ENCODE results near the gene PTPRN2.

PTPRN2 gene

DNA sequence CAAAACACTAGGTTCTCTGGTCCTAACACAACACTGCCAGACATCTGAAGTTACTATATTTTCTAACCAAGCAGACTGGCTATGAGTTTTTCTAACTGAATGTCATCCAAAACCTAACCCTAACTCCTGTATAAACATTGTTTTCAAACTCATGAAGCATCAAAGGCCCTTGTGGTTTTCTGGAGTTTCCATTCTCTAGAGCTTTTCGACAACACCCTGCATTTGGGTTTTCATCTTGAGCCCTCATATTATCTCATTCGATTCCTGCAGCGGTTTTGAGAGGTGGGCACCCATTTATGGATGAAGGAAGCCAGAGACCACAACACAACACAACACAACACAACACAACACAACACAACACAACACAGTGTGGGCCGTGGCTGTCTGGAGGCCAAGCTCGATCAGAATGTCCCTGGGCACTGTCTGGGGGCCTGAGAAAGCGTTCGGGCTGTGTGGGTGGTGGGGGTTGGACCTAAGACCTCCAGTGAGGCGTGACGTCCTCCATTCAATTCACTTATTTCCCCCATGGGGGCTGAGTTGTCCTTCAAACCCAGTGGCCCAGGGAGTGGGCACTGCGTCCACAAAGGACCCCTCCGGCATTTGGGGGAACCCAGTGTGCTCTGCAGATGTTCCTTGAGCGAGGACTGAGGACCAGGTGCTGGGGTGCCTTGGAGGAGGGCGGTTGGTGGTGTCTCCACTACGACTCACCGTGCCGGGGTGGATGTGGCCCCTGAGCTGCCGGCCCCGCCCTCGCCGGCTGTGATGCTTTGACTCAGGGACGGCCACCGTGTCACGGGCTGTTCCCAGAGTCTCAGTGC lies 760.4 kb downstream of the PTPRN2 start:
- DNase-seq (ENCODE audit: low spot score), result no peak

DNA sequence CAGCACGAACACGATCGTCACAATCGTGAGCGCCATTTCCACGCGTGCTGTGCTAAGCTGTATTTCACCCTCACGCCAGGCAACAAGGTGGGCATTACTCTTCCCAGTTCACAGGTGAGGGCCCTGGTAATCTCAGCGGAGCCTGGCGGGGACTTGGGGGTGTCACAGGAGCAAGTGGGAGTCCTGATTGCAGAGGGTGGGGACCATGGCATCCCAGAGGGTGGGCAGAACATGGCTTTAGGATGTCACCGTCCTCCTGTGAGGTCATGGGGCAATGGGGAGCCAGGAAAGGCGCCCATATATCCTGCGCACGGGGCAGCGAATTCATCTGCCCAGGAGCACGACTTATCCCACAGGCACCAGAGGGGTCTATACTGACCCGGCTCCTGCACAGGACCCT lies 761.1 kb downstream of the PTPRN2 start:
- no peak for DNase-seq (ENCODE audit: low spot score)

DNA sequence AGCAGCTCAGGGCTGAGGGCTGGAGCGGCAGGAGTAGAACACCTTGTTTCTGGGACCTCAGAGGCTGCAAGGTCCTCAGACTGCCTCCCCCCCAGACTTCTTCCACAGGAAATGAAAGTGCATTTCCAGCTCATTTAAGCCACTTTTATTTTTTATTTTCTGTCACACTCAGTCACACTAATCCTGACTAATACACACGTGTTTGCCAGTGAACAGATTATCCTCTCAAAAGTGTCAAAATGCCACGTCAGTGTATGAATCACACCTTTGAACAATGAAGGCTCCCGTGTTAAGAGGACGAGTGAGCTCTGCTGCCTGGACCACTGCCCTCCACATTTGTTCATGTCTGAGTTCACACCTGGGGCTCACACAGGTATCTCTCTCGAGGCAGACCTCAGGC lies 762.3 kb downstream of the PTPRN2 start:
- DNase-seq (ENCODE audit: low spot score), result no peak

DNA sequence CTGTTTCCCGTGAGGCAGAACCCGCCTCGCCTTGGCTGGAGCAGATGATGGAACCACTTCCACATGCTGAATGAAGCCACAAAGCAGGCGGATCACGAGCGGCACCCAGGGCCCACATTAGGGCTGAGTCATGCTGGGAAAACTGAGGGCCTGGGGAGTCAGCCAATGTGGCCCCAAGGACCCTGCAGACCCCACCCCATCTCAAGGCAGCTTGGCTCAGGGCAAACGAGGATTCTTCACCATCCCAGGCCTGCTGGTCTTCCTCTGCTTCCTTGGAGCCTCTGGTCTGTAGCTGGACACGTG lies 762.9 kb downstream of the PTPRN2 start:
- DNase-seq (ENCODE audit: low spot score), result no peak

DNA sequence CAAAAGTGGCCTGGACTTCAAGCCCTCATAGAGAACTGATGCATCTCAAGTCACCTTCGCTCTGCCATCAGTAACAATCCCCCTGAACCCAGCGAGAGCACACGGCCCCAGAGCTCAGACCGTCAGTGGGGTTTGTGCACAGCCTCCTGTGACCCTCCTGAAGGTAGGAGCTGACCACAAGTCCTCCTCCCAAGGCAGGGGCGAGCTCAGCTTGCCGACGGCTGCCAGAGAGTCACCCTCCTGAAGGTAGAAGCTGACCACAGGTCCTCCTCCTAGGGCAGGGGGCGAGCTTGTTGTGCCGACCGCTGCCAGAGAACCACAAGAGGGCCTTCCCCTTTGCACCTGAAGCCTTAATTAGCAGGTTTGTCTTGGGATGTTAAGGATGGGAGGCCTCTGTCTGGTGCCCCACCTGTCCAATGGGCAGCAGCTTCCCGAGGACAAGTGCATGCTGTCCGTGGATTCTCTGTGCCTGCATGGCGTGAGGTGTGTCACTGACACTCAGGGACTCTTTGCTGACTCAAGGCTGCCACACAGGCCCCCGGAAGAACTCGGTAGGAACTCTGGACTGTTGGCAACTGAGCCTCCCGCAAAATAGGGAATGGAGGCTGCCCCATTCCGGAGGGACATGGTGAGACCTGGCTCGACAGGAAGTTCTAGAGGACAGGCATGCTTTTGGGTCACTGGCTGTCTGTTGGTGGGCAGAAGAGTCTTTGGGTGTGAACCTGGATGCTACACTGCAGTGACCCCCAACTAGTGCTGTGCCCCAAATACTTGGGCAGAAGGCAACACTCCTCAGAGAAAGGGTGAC lies 763.4 kb downstream of the PTPRN2 start:
- no peak for DNase-seq (ENCODE audit: low spot score)

DNA sequence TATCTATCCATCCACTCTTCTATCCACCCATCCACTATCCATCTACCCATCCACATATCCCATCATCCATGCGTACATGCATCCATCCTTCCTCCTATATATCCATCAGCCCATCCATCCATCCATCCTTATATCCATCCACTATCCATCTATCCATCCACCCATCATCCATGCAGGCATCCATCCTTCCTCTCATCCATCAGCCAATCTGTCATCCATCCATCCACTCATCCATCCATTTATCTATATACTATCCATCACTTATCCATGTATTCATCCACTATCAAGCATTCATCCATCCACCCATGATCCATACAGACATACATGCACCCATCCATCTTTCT lies 765.0 kb downstream of the PTPRN2 start:
- no peak for DNase-seq (ENCODE audit: low spot score)

DNA sequence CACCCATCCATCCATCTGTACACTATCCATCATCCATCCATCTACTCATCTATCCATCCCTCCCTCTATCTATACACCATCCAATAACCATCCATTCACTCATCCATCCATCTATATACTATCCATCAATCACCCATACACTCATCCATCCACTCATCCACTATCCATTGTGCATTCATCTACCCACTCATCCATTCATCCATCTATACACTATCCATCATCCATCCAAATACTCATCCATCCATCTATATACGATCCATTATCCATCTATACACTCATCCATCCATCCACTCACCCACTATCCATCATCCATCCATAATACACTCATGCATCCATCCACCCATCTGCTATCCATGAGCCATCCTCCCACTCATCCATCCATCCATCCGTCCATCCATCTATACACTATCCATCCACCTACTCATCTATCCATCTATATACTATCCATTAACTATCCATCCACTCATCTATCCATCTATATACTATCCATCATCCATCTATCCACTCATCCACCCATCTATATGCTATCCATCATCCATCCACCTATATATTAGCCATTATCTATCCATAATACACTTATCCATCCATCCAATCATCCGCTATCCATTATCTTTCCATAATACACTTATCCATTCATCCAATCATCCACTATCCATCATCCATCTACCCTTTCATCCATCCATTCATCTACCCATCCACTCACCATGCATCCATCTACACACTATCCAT lies 765.5 kb downstream of the PTPRN2 start:
- DNase-seq (ENCODE audit: low spot score), result no peak

DNA sequence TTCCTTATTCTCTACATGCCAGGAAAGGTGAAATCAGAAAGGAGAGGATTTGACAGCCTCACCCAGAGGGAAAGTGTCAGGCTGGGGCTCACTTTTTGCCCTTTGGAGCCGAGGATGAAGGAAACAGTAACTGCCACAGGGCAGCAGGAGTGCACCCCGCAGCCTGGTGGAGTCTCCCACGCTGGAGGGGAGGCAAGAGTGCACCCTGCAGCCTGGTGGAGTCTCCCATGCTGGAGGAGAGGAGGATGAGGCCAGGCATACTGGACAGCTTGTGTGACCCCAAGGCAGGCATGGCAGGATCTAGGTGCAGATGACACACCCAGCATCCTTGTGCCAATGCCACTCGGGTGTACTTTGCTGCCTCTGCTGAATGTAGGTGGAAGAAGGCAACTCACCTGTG lies 766.8 kb downstream of the PTPRN2 start:
- DNase-seq (ENCODE audit: low spot score), result no peak

DNA sequence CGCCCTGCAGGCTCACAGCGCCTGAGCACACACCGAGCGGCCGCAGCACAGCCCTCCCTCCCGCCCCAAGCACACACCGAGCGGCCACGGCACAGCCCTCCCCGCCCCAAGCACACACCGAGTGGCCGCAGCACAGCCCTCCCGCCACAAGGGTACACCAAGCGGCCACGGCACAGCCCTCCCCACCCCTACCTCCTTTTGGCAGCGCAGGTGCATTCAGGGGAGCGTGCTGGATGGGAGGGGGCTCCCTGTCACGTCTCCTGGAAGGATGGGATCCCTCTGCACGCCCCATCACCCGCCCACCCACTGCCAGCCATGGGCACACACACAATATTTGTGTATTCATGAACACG lies 768.2 kb downstream of the PTPRN2 start:
- no peak for DNase-seq (ENCODE audit: low spot score)

DNA sequence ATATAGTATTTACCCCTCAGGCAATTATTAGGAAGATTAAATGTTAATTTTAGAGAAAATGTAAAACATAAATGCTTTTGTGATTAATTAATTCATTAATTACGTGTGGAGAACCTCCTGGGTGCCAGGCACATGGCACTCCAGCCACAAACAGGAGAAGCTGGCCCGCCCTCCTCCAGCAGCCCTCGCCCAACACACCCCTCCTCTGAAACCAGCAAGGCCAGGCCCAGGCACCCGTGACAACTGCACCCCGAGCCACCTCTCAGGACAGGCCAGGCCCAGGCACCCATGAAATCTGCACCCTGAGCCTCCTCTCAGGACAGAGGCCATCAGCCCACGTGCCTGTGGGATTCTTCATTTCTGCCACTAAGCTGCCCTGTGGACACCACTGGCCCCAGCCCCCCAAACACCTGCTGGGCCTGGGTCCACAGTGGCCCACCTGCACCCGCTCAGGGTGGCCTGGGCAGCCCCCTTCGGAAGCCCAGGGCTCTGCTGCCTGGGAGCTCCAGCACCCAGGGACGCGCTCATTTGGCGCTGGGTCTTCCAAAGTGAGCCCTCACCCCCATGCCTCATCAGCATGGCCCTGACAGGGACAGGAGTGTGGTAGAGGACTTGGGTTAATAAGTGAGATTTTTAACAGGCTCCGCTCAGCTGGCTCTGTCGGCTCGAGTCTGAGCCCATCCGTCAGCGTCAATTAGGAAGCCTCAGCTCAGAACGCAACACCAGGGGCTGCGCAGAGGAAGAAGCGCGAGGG lies 768.7 kb downstream of the PTPRN2 start:
- no peak for DNase-seq (ENCODE audit: low spot score)

DNA sequence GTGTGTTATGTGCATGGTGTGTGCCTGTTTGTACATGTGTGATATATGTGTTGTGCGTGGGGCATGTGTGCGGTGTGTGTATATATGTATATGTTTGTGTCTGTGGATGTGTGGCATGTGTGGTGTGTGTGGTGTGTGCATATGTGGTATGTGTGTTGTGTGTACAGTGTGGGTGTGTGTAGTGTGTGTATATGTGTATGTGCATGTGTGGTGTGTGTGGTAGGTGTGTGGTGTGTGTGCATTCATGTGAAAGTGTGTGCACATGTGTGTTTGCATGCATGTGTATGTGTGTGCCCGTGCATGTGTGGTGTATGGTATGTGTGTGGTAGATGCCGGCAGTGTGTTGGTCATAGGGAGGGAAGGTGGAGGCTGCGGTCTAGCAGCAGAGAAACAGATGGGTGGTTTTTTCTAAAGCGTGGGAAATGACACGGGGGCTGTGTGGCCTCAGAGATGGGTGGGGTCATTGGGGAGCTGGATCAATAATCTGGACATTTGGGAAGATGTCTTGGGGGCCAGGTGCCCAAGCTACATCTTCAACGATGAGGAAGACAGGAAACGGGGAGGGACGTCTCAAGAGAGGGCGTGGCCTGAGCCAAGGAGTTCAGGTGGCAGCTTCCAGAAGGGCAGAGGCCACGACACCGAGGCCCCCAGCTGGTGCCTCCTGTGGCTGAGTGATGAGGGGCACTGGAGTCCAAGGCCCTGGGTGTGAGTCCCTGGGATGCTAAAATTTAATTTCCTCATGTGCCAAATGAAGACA lies 769.5 kb downstream of the PTPRN2 start:
- no peak for DNase-seq (ENCODE audit: low spot score)

DNA sequence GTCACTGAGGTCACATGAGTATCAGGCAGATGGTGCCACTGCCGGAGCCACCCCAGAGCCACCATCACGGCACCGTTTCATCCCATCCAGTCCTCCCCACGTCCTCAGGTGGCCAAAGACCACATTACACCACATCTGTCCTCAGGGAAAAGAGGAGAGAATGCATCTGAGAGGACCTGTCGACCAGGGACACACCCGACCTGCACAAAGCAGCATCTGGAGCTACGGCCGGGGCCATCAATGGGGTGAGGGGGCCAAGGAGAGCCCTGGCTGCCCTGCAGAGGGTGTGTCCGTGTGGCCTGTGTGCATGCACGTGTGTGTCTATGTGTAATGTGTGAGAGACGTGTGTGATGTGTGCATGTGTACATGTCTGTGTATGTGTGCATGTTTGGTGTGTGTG lies 770.2 kb downstream of the PTPRN2 start:
- no peak for DNase-seq (ENCODE audit: low spot score)

DNA sequence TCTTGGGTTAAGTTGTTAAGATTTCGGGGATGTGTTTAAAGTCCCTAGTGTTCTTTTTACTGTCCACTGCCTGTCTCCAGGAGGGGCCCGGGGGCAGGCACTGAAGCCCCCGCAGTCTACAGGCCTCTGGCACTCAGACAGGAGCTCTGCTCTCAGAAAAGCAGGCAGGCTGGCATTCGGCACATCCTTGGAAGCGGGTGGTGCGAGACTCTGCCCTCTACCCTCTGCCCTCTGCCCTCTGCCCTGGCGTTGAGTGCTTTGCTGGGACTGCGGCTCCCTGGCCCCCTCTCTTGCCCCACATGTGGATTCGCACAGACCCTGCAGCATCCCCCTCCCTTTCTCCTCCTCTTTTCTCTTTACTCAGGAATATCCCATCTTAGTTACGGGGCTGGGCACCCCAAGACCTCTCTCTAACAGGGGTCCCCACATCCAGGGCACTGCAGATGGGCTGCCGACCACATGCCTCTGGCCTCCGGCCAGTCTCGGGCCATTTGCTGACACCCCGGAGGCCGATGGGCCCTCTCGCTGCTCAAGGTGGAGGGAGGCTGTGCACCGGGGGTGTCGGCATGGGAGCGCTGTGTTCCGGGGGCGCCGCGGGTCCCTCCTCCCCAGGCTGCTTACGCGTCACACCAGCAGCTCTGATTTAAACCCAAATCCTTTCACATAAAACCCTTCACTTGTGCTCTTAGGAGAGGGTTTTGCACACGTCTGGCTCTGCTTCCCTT lies 770.9 kb downstream of the PTPRN2 start:
- DNase-seq (ENCODE audit: low spot score), result no peak

DNA sequence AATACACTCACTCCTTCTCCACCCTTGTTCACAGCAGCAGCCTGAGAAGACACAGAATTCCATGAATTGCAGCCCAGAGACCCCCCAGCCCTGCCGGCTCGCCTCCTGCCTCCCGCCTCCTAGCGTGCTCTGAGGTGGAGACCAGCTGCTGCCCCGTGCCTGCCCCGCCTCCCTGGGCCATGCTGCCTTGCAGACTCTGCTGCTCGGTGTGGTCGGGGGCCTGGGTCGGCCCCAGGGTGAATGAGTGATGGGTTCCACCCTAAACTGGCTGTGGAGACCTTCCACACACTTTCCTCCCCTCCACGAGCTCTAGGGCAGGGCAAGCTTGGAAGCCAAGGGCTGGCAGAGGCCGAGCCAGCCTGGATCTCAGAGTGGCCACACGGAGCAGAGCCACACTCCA lies 771.5 kb downstream of the PTPRN2 start:
- DNase-seq (ENCODE audit: low spot score), result no peak

DNA sequence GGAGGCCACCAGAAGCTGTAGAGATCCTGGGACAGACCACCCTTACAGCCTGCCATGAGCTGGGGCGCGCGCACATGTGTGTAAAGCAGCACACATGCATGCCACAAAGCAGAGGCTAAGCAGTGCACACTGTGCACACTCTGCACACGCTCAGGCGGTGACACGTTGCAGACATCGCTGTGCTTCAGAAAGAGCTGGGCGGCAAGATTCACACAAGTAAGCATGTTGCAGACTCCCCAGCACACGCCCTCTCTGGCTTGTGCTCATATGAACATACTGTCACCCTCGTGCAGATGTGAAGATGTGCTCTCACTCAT lies 772.0 kb downstream of the PTPRN2 start:
- DNase-seq (ENCODE audit: low spot score), result no peak

DNA sequence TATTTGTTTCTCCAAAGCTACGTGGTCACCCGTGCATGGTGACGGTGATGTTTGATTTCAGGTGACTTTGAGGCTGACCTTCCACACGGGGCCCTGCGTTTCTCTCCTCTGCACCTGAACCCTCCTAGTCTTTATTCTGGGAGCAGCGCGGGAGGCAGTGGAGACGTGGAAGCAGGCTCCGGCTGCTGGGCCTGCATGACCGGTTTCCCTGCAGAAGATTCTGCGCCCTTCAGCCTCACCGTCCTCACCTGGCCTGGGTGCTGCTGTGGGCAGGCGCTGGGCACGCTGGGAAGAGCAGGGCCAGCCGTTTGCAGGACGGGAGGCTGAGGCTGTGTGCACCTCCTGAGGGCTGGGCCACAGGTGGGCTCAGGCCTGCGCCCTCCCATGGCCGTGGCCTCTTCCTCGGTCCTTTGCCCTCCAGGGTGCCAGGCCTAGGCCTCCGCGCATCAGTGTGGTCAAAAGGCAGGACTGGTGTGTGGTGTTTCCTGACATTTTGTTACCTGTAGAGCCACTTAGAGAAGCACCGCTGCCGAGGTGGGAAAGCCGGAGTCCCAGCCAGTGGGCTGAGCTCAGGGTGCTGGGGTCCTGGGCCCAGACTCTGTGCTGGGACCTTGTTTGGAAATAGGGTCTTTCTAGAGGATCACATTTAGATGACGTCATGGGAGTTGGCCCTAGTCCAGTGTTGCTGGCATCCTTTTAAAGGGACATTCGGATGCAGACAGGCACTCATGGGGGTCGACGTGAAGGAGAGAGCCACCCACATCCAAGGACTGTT lies 772.5 kb downstream of the PTPRN2 start:
- no peak for DNase-seq (ENCODE audit: low spot score)

DNA sequence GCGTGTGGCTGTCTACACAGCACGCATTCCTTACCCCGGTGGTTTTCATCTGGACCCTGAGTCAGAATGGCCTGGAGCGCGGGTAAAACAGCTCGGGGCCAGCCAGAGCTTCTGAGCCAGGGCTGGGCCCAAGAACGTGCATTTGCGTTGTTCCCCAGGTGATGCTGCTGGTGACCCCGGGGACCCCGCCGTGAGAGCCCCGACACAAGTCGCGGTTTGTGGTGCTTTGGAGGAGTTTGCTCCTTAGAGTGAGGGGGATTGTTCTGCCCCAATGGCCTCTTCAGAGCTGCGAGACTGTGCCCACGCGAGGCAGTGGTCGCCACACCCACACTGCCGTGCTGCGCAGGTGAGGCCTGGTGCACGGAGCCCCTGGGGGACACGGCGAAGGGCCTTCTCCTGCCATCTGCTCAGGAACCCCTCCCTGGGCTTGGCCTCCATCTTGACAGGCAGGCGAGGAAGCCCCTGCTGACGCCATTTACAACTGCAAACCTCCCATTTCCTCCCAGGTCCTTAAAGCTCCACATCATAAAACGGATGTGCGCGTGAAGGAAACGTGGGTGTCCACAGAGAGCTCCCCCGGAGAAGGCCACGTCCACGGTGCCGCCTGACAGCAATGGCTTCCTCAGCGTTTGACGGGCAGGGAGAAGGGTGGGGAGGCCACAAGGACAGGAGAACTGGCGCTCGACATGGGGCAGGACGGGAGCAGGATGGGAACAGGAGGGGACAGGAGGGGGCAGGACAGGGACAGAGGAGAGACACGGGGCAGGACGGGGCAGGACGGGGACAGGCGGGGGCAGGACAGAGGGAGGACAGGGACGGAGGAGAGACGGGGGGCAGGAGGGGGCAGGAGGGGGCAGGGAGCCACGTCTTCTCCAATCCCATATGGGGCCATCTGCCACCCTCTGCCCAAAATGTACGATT lies 773.6 kb downstream of the PTPRN2 start:
- no peak for DNase-seq (ENCODE audit: low spot score)

DNA sequence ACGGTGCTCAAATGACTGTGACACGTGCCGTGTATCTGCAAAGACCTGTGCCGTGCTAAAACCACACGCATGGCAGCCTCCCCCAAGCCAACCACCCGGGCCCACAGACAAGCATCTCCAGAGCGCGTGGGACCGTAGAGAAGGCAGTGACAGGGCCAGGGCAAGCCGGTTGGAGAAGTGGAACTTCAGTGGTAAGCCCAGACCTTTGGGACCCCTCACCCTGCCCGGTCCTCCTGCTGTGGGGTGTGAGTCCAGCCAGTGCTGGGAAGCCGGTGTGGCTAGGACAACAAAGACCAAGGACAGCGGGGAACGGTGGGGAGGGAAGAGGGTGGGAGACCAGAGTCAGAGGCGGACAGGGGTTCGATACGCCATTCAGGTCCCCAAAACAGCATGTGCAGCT lies 774.6 kb downstream of the PTPRN2 start:
- no peak for DNase-seq (ENCODE audit: low spot score)

DNA sequence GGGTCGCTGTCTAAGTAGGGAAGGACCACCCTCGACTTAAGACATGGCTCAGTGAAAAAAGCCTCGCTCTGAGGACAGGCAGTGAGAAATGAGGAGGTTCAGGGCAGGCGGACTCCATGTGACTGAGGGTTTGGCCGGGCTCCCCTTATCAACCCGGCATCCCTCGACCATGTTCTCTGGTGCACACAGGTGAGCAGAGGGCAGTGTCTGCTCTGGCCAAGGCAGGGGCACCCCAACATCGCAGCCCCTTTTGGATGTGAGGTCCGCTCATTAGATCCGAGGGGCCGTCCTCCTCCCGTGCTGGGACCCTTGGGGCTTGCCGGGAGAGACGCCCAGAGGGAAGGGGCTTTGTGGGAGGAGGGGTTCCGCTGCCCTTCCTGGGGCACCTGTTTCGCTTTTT lies 775.7 kb downstream of the PTPRN2 start:
- DNase-seq (ENCODE audit: low spot score), result no peak
